Suprapubic skin (tissue), 4 donors: ENCODE data around the gene PFKFB4.

Experiments
- EP300 ChIP-seq: sonication (generic); formaldehyde crosslinking; IDR thresholded peaks from one replicate; pipeline ENCODE4 v1.6.1; 2017; ENCODE audit warnings: antibody characterized with exemption
- POLR2A ChIP-seq, 2 donors: fragments of 450-650 bp; IDR thresholded peaks; one replicate each; pipeline ENCODE4 v1.6.1; 2017; ENCODE audit warnings: antibody characterized with exemption in 2 of 2, mild to moderate bottlenecking in 2 of 2, moderate library complexity in 2 of 2
- POLR2AphosphoS5 ChIP-seq, 3 donors: sonication (generic); formaldehyde crosslinking; IDR thresholded peaks; one replicate each; pipeline ENCODE4 v1.6.1; 2017; ENCODE audit warnings: antibody characterized with exemption in 3 of 3
- TF ChIP-seq, protein P1 (sequence below), 2 donors: fragments of 200-600 bp in 1 of 2; fragments of 450-650 bp in 1 of 2; sonication (generic) in 1 of 2; IDR thresholded peaks; one replicate each; pipeline ENCODE4 v1.5.1; 2016 to 2019; ENCODE audit warnings: antibody characterized with exemption in 2 of 2, mild to moderate bottlenecking in 1 of 2, moderate library complexity in 1 of 2

DNA sequence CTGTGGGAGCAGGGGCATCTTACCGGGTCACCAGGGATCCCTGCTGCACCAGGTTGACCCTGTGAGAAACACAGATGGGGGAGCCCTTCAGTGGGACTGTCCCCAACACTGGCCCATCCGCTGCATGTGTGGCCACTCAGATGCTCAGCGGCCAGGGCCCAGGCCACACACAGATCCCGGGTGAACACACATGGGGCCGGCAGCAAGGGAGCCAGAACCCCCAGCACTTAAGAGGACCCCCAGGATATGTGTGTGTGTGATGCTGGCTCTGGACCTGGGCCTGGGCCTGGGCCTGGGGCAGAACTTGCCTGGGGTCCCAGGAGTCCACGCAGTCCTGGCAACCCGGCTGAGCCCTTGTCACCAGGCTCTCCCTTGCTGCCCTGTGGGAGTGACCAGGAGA, 11.9 kb upstream of the PFKFB4 start:
- no peak for TF ChIP-seq POLR2A (IDR thresholded peaks at IDR 0.05)
- TF ChIP-seq POLR2AphosphoS5 (IDR thresholded peaks at IDR 0.05), result no peak
- TF ChIP-seq, protein P1, sequence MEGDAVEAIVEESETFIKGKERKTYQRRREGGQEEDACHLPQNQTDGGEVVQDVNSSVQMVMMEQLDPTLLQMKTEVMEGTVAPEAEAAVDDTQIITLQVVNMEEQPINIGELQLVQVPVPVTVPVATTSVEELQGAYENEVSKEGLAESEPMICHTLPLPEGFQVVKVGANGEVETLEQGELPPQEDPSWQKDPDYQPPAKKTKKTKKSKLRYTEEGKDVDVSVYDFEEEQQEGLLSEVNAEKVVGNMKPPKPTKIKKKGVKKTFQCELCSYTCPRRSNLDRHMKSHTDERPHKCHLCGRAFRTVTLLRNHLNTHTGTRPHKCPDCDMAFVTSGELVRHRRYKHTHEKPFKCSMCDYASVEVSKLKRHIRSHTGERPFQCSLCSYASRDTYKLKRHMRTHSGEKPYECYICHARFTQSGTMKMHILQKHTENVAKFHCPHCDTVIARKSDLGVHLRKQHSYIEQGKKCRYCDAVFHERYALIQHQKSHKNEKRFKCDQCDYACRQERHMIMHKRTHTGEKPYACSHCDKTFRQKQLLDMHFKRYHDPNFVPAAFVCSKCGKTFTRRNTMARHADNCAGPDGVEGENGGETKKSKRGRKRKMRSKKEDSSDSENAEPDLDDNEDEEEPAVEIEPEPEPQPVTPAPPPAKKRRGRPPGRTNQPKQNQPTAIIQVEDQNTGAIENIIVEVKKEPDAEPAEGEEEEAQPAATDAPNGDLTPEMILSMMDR (IDR thresholded peaks at IDR 0.05), result no peak
- TF ChIP-seq EP300, result no peak
